Effector memory CD4-positive, alpha-beta T cell (primary cell): ENCODE results near the gene EXOSC5.

ENCODE experiments used
- DNase-seq, 3 donors: peaks; one replicate each; pipeline ENCODE4 v3.0.0-alpha.2; 2020
- H3K27ac ChIP-seq: 2 replicates; pipeline ENCODE4 v1.7.0; 2013; ENCODE audit warnings: mild to moderate bottlenecking, low read length, moderate library complexity; ENCODE audit not compliant: insufficient read depth, poor library complexity, severe bottlenecking
- H3K27me3 ChIP-seq: replicated peaks from 2 replicates; pipeline ENCODE4 v1.7.0; 2013; ENCODE audit warnings: mild to moderate bottlenecking, low read length; ENCODE audit not compliant: insufficient read depth, control insufficient read depth, poor library complexity, severe bottlenecking
- H3K36me3 ChIP-seq: 2 replicates; pipeline ENCODE4 v1.7.0; 2013; ENCODE audit warnings: mild to moderate bottlenecking, low read length, moderate library complexity; ENCODE audit not compliant: control insufficient read depth, insufficient read depth
- H3K4me1 ChIP-seq: 2 replicates; pipeline ENCODE4 v1.7.0; 2013; ENCODE audit warnings: low read length, mild to moderate bottlenecking; ENCODE audit not compliant: control insufficient read depth, insufficient read depth, poor library complexity, severe bottlenecking
- H3K4me3 ChIP-seq: 2 replicates; pipeline ENCODE4 v1.7.0; 2013; ENCODE audit warnings: low read length, low read depth, mild to moderate bottlenecking; ENCODE audit not compliant: insufficient read depth, poor library complexity, severe bottlenecking
- H3K9me3 ChIP-seq: 2 replicates; pipeline ENCODE4 v1.7.0; 2013; ENCODE audit warnings: mild to moderate bottlenecking, low read length, moderate library complexity; ENCODE audit not compliant: control insufficient read depth

Gene EXOSC5

GRCh38 chr19:41407271-41407670, 10.1 kb upstream of the EXOSC5 start:
- no peaks in the 10 kb centered on the region for H3K4me1 ChIP-seq
- no peak overlapping the region for H3K4me3 ChIP-seq
- no peaks in the 10 kb centered on the region for H3K27me3 ChIP-seq
- H3K36me3 ChIP-seq = peaks cover 9% of the 10 kb centered on the region
- H3K9me3 ChIP-seq = no peaks in the 10 kb centered on the region
- H3K27ac ChIP-seq = no peak overlapping the region
- DNase-seq = no peak

- Histone ChIP-seq H3K27ac (no peak overlapping the region), H3K9me3 (no peaks in the 10 kb centered on the region), H3K27me3 (no peaks in the 10 kb centered on the region), H3K36me3 (peaks cover 6% of the 10 kb centered on the region), H3K4me3 (no peak overlapping the region), H3K4me1 (no peaks in the 10 kb centered on the region)
- no peak for DNase-seq
Observed at GRCh38 chr19:41405776-41406175, 8.6 kb upstream of the EXOSC5 start.

GRCh38 chr19:41403181-41403970, 6.2 kb upstream of the EXOSC5 start:
- Histone ChIP-seq H3K27me3 (no peaks in the 10 kb centered on the region), H3K27ac (no peak overlapping the region), H3K9me3 (no peaks in the 10 kb centered on the region), H3K36me3 (peaks cover 3% of the 10 kb centered on the region), H3K4me1 (no peaks in the 10 kb centered on the region), H3K4me3 (no peak overlapping the region)
- DNase-seq = no peak

GRCh38 chr19:41402010-41402409, 4.9 kb upstream of the EXOSC5 start:
- no peak for DNase-seq
- H3K4me3 ChIP-seq = no peak overlapping the region
- H3K4me1 ChIP-seq = no peaks in the 10 kb centered on the region
- H3K36me3 ChIP-seq = peaks cover 3% of the 10 kb centered on the region
- H3K27me3 ChIP-seq = no peaks in the 10 kb centered on the region
- no peak overlapping the region for H3K27ac ChIP-seq
- H3K9me3 ChIP-seq = no peaks in the 10 kb centered on the region

- Histone ChIP-seq H3K36me3 (peaks cover 3% of the 10 kb centered on the region), H3K4me3 (no peak overlapping the region), H3K27me3 (no peaks in the 10 kb centered on the region), H3K4me1 (peaks cover 1% of the 10 kb centered on the region), H3K9me3 (no peaks in the 10 kb centered on the region), H3K27ac (no peak overlapping the region)
- DNase-seq = no peak
Observed at GRCh38 chr19:41401483-41401882, 4.3 kb upstream of the EXOSC5 start.

- H3K36me3 ChIP-seq = peaks cover 3% of the 10 kb centered on the region
- H3K4me1 ChIP-seq = peaks cover 5% of the 10 kb centered on the region
- no peaks in the 10 kb centered on the region for H3K9me3 ChIP-seq
- no peaks in the 10 kb centered on the region for H3K27me3 ChIP-seq
- no peak overlapping the region for H3K27ac ChIP-seq
- no peak overlapping the region for H3K4me3 ChIP-seq
- no peak for DNase-seq
Observed at GRCh38 chr19:41399525-41399924, 2.4 kb upstream of the EXOSC5 start.

GRCh38 chr19:41399091-41399490, 1.9 kb upstream of the EXOSC5 start:
- Histone ChIP-seq H3K4me3 (no peak overlapping the region), H3K27ac (no peak overlapping the region), H3K9me3 (no peaks in the 10 kb centered on the region), H3K36me3 (peaks cover 3% of the 10 kb centered on the region), H3K4me1 (peaks cover 5% of the 10 kb centered on the region), H3K27me3 (no peaks in the 10 kb centered on the region)
- no peak for DNase-seq

GRCh38 chr19:41398598-41398997, 1.4 kb upstream of the EXOSC5 start:
- Histone ChIP-seq H3K27ac (no peak overlapping the region), H3K4me1 (peaks cover 5% of the 10 kb centered on the region), H3K36me3 (peaks cover 3% of the 10 kb centered on the region), H3K4me3 (peak overlapping the region; percentile 99), H3K27me3 (no peaks in the 10 kb centered on the region), H3K9me3 (no peaks in the 10 kb centered on the region)
- no peak for DNase-seq

GRCh38 chr19:41398050-41398418, 875 bp upstream of the EXOSC5 start:
- DNase-seq = no peak
- Histone ChIP-seq H3K9me3 (no peaks in the 10 kb centered on the region), H3K27ac (peak overlapping the region; percentile 98), H3K4me3 (peak overlapping the region; percentile 99), H3K36me3 (peaks cover 2% of the 10 kb centered on the region), H3K27me3 (no peaks in the 10 kb centered on the region), H3K4me1 (peaks cover 5% of the 10 kb centered on the region)

GRCh38 chr19:41395355-41395754, 1.8 kb downstream of the EXOSC5 start:
- no peaks in the 10 kb centered on the region for H3K27me3 ChIP-seq
- no peaks in the 10 kb centered on the region for H3K9me3 ChIP-seq
- DNase-seq = no peak
- peaks cover 5% of the 10 kb centered on the region for H3K4me1 ChIP-seq
- H3K27ac ChIP-seq = no peak overlapping the region
- H3K36me3 ChIP-seq = peaks cover 19% of the 10 kb centered on the region
- H3K4me3 ChIP-seq = no peak overlapping the region
